SK-N-SH (cell line): Measurements from ENCODE around the gene HK1. TPM values are rescaled to one million over a fixed set of nuclear protein-coding genes. Genes with fewer than 3 reads are reported as not detected.

Experiments
- CTCF ChIA-PET: fragments of 300-600, 350-600 bp; formaldehyde crosslinking; extraction: SDS; loops from one replicate; lab custom pipeline; 2021; lab: Yijun Ruan, JAX
- POLR2A ChIA-PET: fragments of 350-600 bp; sonication (Branson Sonifier 250); formaldehyde crosslinking; extraction: SDS; loops from one replicate; lab custom pipeline; 2020; ENCODE audit warnings: antibody characterized with exemption, inconsistent platforms; lab: Yijun Ruan, JAX
- DNase-seq: peaks from one replicate; pipeline ENCODE4 v3.0.0; 2012
- H2AFZ ChIP-seq: fragments of 200-600 bp; sonication (generic); 2 replicates; pipeline ENCODE4 v1.8.1; 2016; ENCODE audit warnings: antibody characterized with exemption, mild to moderate bottlenecking, low read depth
- H3F3A ChIP-seq: fragments of 200-600 bp; sonication (generic); replicated peaks from 2 replicates; pipeline ENCODE3; 2016; ENCODE audit warnings: antibody characterized with exemption, mild to moderate bottlenecking; ENCODE audit not compliant: insufficient read depth
- H3K27ac ChIP-seq, 2 experiments: fragments of 200-500 bp in 1 of 2; fragments of 200-600 bp in 1 of 2; sonication (Bioruptor generic) in 1 of 2; sonication (generic), shearing (Covaris generic) in 1 of 2; 2 replicates each; pipeline versions ENCODE4 v1.5.1 to v1.6.1; 2014 to 2016; ENCODE audit warnings: low read depth in 2 of 2, inconsistent platforms in 1 of 2, low read length in 1 of 2, mild to moderate bottlenecking in 1 of 2, mixed read lengths in 1 of 2
- H3K27me3 ChIP-seq: fragments of 200-600 bp; sonication (generic), shearing (Covaris generic); 2 replicates; pipeline ENCODE4 v1.6.1; 2016; ENCODE audit warnings: mixed run types; ENCODE audit not compliant: insufficient read depth
- H3K36me3 ChIP-seq, 2 experiments: fragments of 200-500 bp in 1 of 2; fragments of 200-600 bp in 1 of 2; sonication (Bioruptor generic) in 1 of 2; sonication (generic) in 1 of 2; replicated peaks in 1 of 2; 2 replicates each; pipeline versions ENCODE3 to v1.5.1; 2014 to 2016; ENCODE audit warnings: low read length in 1 of 2, mild to moderate bottlenecking in 1 of 2; ENCODE audit not compliant: insufficient read depth in 2 of 2, control insufficient read depth in 1 of 2
- H3K4me1 ChIP-seq, 2 experiments: fragments of 200-500 bp in 1 of 2; fragments of 200-600 bp in 1 of 2; sonication (Bioruptor generic) in 1 of 2; sonication (generic), shearing (Covaris generic) in 1 of 2; 2 replicates each; pipeline versions ENCODE4 v1.5.1 to v1.6.1; 2014 to 2016; ENCODE audit warnings: low read depth in 1 of 2, low read length in 1 of 2, mixed run types in 1 of 2; ENCODE audit not compliant: insufficient read depth in 2 of 2, control insufficient read depth in 1 of 2
- H3K4me2 ChIP-seq: fragments of 200-600 bp; sonication (generic), shearing (Covaris generic); 2 replicates; pipeline ENCODE4 v1.6.1; 2017; ENCODE audit warnings: mixed run types
- H3K4me3 ChIP-seq, 2 experiments: fragments of 200-500 bp in 1 of 2; fragments of 200-600 bp in 1 of 2; sonication (Bioruptor generic) in 1 of 2; sonication (generic), shearing (Covaris generic) in 1 of 2; 2 replicates each; pipeline versions ENCODE4 v1.5.1 to v1.8.1; 2014 to 2016; ENCODE audit warnings: low read depth in 2 of 2, inconsistent platforms in 1 of 2, low read length in 1 of 2, mild to moderate bottlenecking in 1 of 2, mixed read lengths in 1 of 2, moderate library complexity in 1 of 2
- H3K79me2 ChIP-seq: fragments of 200-600 bp; sonication (generic); 2 replicates; pipeline ENCODE4 v1.8.1; 2017; ENCODE audit warnings: mild to moderate bottlenecking; ENCODE audit not compliant: insufficient read depth
- H3K9ac ChIP-seq: fragments of 200-600 bp; sonication (generic); 2 replicates; pipeline ENCODE4 v1.6.1; 2017; ENCODE audit warnings: mixed run types
- H3K9me2 ChIP-seq: fragments of 200-600 bp; sonication (generic); 2 replicates; pipeline ENCODE4 v1.6.1; 2017; ENCODE audit warnings: mixed run types
- H3K9me3 ChIP-seq: fragments of 200-600 bp; sonication (generic); 2 replicates; pipeline ENCODE4 v1.6.1; 2017; ENCODE audit warnings: mixed run types, mild to moderate bottlenecking, moderate library complexity
- H4K20me1 ChIP-seq: fragments of 200-600 bp; sonication (generic); 2 replicates; pipeline ENCODE4 v1.6.1; 2017; ENCODE audit warnings: mild to moderate bottlenecking, mixed run types; ENCODE audit not compliant: insufficient read depth
- CHD2 ChIP-seq: fragments of 150-350 bp; IDR thresholded peaks from 2 replicates; pipeline ENCODE4 v1.6.1; 2018; ENCODE audit warnings: low read length; ENCODE audit not compliant: partially characterized antibody
- CTCF ChIP-seq: fragments of 200-600 bp; sonication (generic); IDR thresholded peaks from 2 replicates; pipeline ENCODE4 v1.6.1; 2017; ENCODE audit warnings: antibody characterized with exemption, mild to moderate bottlenecking, moderate library complexity
- ELF1 ChIP-seq: IDR thresholded peaks from 2 replicates; pipeline ENCODE4 v1.4.0; 2012
- FOSL2 ChIP-seq: IDR thresholded peaks from 2 replicates; pipeline ENCODE4 v1.4.0; 2012; ENCODE audit warnings: low read depth, mild to moderate bottlenecking, moderate library complexity, borderline replicate concordance
- FOXM1 ChIP-seq: IDR thresholded peaks from 2 replicates; pipeline ENCODE4 v1.4.0; 2012; ENCODE audit warnings: low read depth, mild to moderate bottlenecking
- GABPA ChIP-seq: IDR thresholded peaks from 2 replicates; pipeline ENCODE4 v1.4.0; 2012; ENCODE audit warnings: low read depth, mild to moderate bottlenecking
- JUND ChIP-seq: IDR thresholded peaks from 2 replicates; pipeline ENCODE4 v1.4.0; 2012
- MEF2A ChIP-seq: IDR thresholded peaks from 2 replicates; pipeline ENCODE4 v1.4.0; 2012; ENCODE audit warnings: low read depth, borderline replicate concordance
- MXI1 ChIP-seq: IDR thresholded peaks from 2 replicates; pipeline ENCODE4 v1.6.1; 2012; ENCODE audit warnings: mild to moderate bottlenecking, low read depth, low read length, improper control_type of control experiment
- NFIC ChIP-seq: IDR thresholded peaks from 2 replicates; pipeline ENCODE4 v1.4.0; 2012; ENCODE audit warnings: borderline replicate concordance
- PBX3 ChIP-seq: IDR thresholded peaks from 2 replicates; pipeline ENCODE4; 2012
- POLR2AphosphoS5 ChIP-seq: IDR thresholded peaks from 2 replicates; pipeline ENCODE4 v1.6.1; 2012; ENCODE audit warnings: low read depth, low read length
- RAD21 ChIP-seq: IDR thresholded peaks from 2 replicates; pipeline ENCODE4 v1.6.1; 2012; ENCODE audit warnings: mild to moderate bottlenecking, low read length
- RCOR1 ChIP-seq: fragments of 150-350 bp; IDR thresholded peaks from 2 replicates; pipeline ENCODE4 v1.6.1; 2017; ENCODE audit warnings: antibody characterized with exemption, low read length
- RXRA ChIP-seq: IDR thresholded peaks from 2 replicates; pipeline ENCODE4 v1.4.0; 2012; ENCODE audit warnings: low read depth, mild to moderate bottlenecking, borderline replicate concordance
- SIN3A ChIP-seq: IDR thresholded peaks from 2 replicates; pipeline ENCODE4 v1.6.1; 2012; ENCODE audit warnings: low read depth, mild to moderate bottlenecking, low read length, moderate library complexity, borderline replicate concordance
- SMC3 ChIP-seq: IDR thresholded peaks from 2 replicates; pipeline ENCODE4 v1.6.1; 2012; ENCODE audit warnings: low read depth, low read length, improper control_type of control experiment
- TAF1 ChIP-seq: IDR thresholded peaks from 2 replicates; pipeline ENCODE4 v1.6.1; 2012; ENCODE audit warnings: low read depth, mild to moderate bottlenecking, low read length, moderate library complexity, borderline replicate concordance
- TCF12 ChIP-seq: IDR thresholded peaks from 2 replicates; pipeline ENCODE4 v1.4.0; 2012
- YY1 ChIP-seq: IDR thresholded peaks from 2 replicates; pipeline ENCODE4 v1.4.0; 2012; ENCODE audit warnings: low read depth, mild to moderate bottlenecking
- WGBS: methylation state at CpG from one replicate; pipeline ENCODE4 v1.1.6; 2017; ENCODE audit warnings: low lambda C conversion rate; 5-methylcytosine and 5-hydroxymethylcytosine counted together
- polyA plus RNA-seq, 3 experiments: library from polyadenylated mRNA; depleted of rRNA; stranded (reverse); fragments of >200 nt; gene quantifications; 2 replicates each; pipeline ENCODE4 v1.2.3, GENCODE V29; 2012
- TF ChIP-seq, protein P1 (sequence below): IDR thresholded peaks from 2 replicates; pipeline ENCODE4 v1.4.0; 2012; ENCODE audit warnings: low read depth
- TF ChIP-seq, protein P2 (sequence below): IDR thresholded peaks from 2 replicates; pipeline ENCODE4 v1.4.0; 2012; ENCODE audit warnings: low read depth, borderline replicate concordance
- TF ChIP-seq, protein P3 (sequence below): fragments of 150-350 bp; IDR thresholded peaks from 2 replicates; pipeline ENCODE4 v1.6.1; 2016; ENCODE audit warnings: mild to moderate bottlenecking, low read depth, low read length

Gene HK1
- polyA plus RNA-seq, 1 of the 3 experiments (the other 2 are of a cell fraction): 38.7 TPM

DNA sequence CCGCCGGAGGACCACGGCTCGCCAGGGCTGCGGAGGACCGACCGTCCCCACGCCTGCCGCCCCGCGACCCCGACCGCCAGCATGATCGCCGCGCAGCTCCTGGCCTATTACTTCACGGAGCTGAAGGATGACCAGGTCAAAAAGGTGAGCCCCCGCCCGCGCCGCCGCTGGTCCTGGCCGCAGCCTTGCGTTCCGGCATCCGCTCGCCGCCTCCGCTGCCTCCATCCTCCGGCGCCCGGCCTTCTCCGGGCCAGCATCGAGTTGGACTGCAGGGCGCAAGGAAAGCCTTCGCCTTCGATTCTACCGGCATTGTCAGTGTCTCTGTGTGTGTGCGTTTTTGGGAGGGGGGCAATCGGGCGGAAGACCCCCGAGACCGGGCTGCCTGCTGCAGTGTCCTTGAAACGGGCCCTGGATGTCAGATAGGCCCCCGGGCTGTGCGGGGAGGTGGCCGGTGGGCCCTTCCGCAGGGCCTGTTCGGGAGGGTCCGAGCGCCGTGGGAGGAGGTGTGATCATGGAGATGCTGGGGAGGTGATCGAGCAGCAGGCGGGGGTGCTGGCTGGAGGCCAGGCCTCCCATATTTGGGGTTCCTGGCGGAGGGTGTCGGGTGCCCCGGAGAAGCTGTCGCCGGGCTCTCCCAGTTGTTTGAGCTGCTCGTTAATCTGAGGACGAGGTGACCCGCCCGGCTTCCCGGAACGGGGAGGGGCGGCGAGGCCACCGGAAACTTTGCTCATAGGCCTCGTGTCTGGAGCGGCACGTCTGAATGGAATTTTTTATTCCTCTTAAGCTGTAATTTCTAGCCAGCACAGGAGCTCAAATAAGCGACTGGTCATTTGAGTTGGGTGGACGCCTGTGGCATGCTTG, 40.8 kb downstream of the HK1 start:
- Histone ChIP-seq H3K79me2 (peaks cover 53% of the 10 kb centered on the region), H3K27ac (peak overlapping the region; percentile 76 to 91), H3K27me3 (no peaks in the 10 kb centered on the region), H3K9ac (peak overlapping the region; percentile 88), H4K20me1 (peaks cover 43% of the 10 kb centered on the region), H3K4me1 (peaks cover 22 to 43% of the 10 kb centered on the region in 2 experiments; a peak in 2 of 4 replicates), H3K4me2 (peak overlapping the region; percentile 97), H3F3A (peaks cover 7% of the 10 kb centered on the region)
- DNase-seq: peak; percentile 68
- CTCF ChIA-PET: interaction anchor here (0.6 to 1.5 kb wide), 8 partner anchors 14 to 553 kb away, joined by 3 to 5 read pairs (median 3); no protein-coding TSS in a partner anchor
- WGBS: 1% methylated on average over 37 of the region's 73 CpGs
- POLR2A ChIA-PET: interaction anchor here (1.4 kb wide), 1 partner anchor 31 kb away, joined by 3 read pairs; no protein-coding TSS in a partner anchor
- TF ChIP-seq SIN3A (0 out of 2 replicates have a peak, but pooled peaks have one; percentile 3), RCOR1 (no peak), GABPA (peak; percentile 35; the same call in 1 of the 2 replicates), NFIC (peak; percentile 43), FOXM1 (no peak), YY1 (no peak), MXI1 (peak; percentile 92), CHD2 (no peak)
- TF ChIP-seq, protein P1, sequence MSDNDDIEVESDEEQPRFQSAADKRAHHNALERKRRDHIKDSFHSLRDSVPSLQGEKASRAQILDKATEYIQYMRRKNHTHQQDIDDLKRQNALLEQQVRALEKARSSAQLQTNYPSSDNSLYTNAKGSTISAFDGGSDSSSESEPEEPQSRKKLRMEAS: peak; percentile 72
- TF ChIP-seq, all 33 proteins: peak for 5
- Histone ChIP-seq H3K9me3 (no peaks in the 10 kb centered on the region), H2AFZ (peak overlapping the region; percentile 73; the same call in 1 of the 2 replicates), H3K36me3 (no peaks in the 10 kb centered on the region), H3K4me3 (peak overlapping the region; percentile 96 to 97), H3K9me2 (no peaks in the 10 kb centered on the region)

- Histone ChIP-seq H3K27ac (peak overlapping the region; percentile 76 to 91; a peak in 3 of 4 replicates), H3F3A (peaks cover 7% of the 10 kb centered on the region), H3K4me1 (peaks cover 22 to 45% of the 10 kb centered on the region in 2 experiments; a peak in 2 of 4 replicates), H2AFZ (0 out of 2 replicates have a peak overlapping the region, but pooled peaks have one; percentile 42), H3K4me2 (peak overlapping the region; percentile 97), H3K36me3 (no peaks in the 10 kb centered on the region), H3K4me3 (peak overlapping the region; percentile 96 to 97), H3K9ac (peak overlapping the region; percentile 88), H4K20me1 (peaks cover 50% of the 10 kb centered on the region), H3K79me2 (peaks cover 61% of the 10 kb centered on the region), H3K9me3 (no peaks in the 10 kb centered on the region), H3K9me2 (no peaks in the 10 kb centered on the region), H3K27me3 (no peaks in the 10 kb centered on the region)
- ChIA-PET CTCF (interaction anchor here (0.7 to 1.3 kb wide), 6 partner anchors 17 to 99 kb away, joined by 3 to 5 read pairs (median 3); partner anchors contain the start of gene HKDC1), POLR2A (no interaction called here)
- WGBS: 50% methylated on average over 6 of the region's 9 CpGs
- peak; percentile 36 for DNase-seq
- TF ChIP-seq JUND (no peak), RAD21 (no peak), RXRA (no peak), CTCF (no peak), PBX3 (no peak), SMC3 (no peak), FOSL2 (no peak), TCF12 (no peak), TAF1 (no peak), GABPA (no peak), POLR2AphosphoS5 (no peak), YY1 (no peak), MEF2A (no peak), ELF1 (no peak)
- TF ChIP-seq, protein P2, sequence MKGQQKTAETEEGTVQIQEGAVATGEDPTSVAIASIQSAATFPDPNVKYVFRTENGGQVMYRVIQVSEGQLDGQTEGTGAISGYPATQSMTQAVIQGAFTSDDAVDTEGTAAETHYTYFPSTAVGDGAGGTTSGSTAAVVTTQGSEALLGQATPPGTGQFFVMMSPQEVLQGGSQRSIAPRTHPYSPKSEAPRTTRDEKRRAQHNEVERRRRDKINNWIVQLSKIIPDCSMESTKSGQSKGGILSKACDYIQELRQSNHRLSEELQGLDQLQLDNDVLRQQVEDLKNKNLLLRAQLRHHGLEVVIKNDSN: no peak
- TF ChIP-seq, protein P3, sequence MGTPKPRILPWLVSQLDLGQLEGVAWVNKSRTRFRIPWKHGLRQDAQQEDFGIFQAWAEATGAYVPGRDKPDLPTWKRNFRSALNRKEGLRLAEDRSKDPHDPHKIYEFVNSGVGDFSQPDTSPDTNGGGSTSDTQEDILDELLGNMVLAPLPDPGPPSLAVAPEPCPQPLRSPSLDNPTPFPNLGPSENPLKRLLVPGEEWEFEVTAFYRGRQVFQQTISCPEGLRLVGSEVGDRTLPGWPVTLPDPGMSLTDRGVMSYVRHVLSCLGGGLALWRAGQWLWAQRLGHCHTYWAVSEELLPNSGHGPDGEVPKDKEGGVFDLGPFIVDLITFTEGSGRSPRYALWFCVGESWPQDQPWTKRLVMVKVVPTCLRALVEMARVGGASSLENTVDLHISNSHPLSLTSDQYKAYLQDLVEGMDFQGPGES: no peak
Measured at GRCh38 chr10:69319841-69320316, 41.6 kb downstream of the HK1 start.
